Measurements from ENCODE around the gene DMRT1. TPM values are rescaled to one million over a fixed set of nuclear protein-coding genes. Genes with fewer than 3 reads are reported as not detected.

DMRT1 gene
- total RNA-seq, 6 donors from 2014 or later, result not detected

DNA sequence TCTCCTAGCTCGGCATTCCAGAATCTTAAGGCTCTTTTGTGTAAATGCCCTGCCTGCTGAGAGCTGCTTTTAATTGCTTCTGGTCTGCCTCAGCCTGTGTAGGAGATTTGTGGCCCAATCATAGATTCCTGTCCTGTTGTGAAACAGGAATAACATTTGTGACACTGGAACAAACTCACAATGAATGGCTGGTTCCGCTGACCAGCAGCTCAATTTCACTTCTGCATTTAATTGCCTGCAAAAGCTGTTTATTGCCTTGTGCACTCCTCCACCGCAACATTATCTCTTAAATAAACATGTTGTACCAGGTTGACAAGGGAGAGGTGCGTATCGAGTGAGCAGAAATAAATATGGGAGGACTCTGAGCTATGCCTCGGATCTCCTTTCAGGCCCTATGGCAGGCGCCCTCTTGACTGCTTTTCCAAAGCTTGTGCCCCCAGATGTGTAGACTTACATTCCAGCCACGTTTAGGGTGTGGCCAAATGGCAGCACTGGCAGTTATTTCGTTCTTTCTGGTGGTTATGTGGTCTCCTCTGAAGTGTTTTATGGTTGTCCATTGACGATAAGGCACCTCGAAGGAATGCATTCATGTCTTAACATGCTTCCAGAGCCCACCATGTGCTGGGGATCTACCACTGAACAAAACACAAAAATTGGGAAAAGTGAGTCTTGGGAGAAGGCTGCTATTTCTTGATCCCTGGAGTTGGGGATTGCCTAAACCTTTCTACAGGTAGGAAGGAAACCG lies 58.1 kb downstream of the DMRT1 start:
- Histone ChIP-seq H3K27ac (no peak overlapping the region), H3K36me3 (no peaks in the 10 kb centered on the region), H3K27me3 (no peaks in the 10 kb centered on the region), H3K9me3 (no peaks in the 10 kb centered on the region), H3K4me3 (no peak overlapping the region), H3K4me1 (peaks cover 0 to 6% (median 2%) of the 10 kb centered on the region in 4 donors)
- no peak for DNase-seq
- 36 to 37% methylated on average over 12 of the region's 12 CpGs for WGBS, 2 donors
- peak in 1 of 2 donors; percentile 75 for ATAC-seq (ENCODE audit: low FRiP score in 2 of 2)
- TF ChIP-seq, protein P1, sequence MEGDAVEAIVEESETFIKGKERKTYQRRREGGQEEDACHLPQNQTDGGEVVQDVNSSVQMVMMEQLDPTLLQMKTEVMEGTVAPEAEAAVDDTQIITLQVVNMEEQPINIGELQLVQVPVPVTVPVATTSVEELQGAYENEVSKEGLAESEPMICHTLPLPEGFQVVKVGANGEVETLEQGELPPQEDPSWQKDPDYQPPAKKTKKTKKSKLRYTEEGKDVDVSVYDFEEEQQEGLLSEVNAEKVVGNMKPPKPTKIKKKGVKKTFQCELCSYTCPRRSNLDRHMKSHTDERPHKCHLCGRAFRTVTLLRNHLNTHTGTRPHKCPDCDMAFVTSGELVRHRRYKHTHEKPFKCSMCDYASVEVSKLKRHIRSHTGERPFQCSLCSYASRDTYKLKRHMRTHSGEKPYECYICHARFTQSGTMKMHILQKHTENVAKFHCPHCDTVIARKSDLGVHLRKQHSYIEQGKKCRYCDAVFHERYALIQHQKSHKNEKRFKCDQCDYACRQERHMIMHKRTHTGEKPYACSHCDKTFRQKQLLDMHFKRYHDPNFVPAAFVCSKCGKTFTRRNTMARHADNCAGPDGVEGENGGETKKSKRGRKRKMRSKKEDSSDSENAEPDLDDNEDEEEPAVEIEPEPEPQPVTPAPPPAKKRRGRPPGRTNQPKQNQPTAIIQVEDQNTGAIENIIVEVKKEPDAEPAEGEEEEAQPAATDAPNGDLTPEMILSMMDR (IDR thresholded peaks at IDR 0.05), result no peak
- no peak for TF ChIP-seq POLR2A (IDR thresholded peaks at IDR 0.05)
- TF ChIP-seq EP300 (IDR thresholded peaks at IDR 0.05), result no peak
- no peak for TF ChIP-seq POLR2AphosphoS5 (IDR thresholded peaks at IDR 0.05)

DNA sequence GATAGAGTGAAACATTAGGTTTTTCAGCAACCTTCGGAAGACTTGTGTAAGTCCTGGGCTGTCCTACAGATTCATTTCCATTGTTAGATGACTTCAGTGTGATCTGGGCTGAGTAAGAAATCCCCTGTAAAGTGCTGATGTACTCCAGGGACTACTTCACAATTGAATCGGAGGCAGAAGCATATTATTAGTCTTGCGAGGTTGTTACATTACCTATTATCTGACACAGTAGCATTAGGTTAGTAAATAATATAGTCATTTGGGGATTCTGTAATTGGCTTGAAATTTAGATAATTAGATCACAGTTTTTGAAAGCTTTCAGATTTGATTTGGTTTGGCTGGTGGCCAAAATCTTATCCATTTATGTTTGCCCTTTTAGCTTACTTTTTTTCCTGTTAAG lies 62.4 kb downstream of the DMRT1 start:
- H3K36me3 ChIP-seq, result no peaks in the 10 kb centered on the region
- ATAC-seq (ENCODE audit: low FRiP score in 2 of 2) (no peak), DNase-seq (no peak)
- TF ChIP-seq, protein P1 (IDR thresholded peaks at IDR 0.05), result no peak
- no peak for TF ChIP-seq POLR2A (IDR thresholded peaks at IDR 0.05)
- TF ChIP-seq POLR2AphosphoS5 (IDR thresholded peaks at IDR 0.05), result no peak
- H3K27me3 ChIP-seq, result peaks cover 0 to 3% (median 0%) of the 10 kb centered on the region in 4 donors
- no peaks in the 10 kb centered on the region for H3K9me3 ChIP-seq
- H3K4me3 ChIP-seq, result no peak overlapping the region
- H3K4me1 ChIP-seq, result peaks cover 0 to 6% (median 2%) of the 10 kb centered on the region in 4 donors
- WGBS, 2 donors, result 84 to 92% methylated on average over 3 of the region's 3 CpGs
- H3K27ac ChIP-seq, result no peak overlapping the region

DNA sequence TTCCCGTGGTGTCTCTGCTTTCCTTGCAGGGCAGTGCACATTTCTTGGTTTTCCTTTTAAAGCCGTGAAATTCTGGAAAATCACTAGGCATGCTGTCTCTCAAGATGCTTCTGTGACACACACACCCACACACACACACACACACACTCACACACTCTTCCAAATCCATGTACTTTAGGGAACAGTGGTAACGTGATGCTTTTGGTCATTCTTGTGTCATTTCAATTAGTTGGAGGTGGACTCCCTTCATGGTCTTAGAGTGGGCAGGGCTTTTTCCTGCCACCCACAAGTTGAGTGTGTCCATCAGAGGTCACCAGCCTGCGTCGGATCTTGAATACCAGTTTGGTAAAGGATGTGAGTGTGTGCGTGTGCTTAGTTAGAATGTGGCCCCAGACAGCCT lies 64.4 kb downstream of the DMRT1 start:
- TF ChIP-seq EP300 (IDR thresholded peaks at IDR 0.05), result no peak
- no peak for TF ChIP-seq POLR2A (IDR thresholded peaks at IDR 0.05)
- TF ChIP-seq, protein P1 (IDR thresholded peaks at IDR 0.05), result no peak
- no peak for TF ChIP-seq POLR2AphosphoS5 (IDR thresholded peaks at IDR 0.05)
- Histone ChIP-seq H3K27me3 (peaks cover 0 to 6% (median 0%) of the 10 kb centered on the region in 4 donors), H3K4me3 (no peak overlapping the region), H3K36me3 (no peaks in the 10 kb centered on the region), H3K9me3 (no peaks in the 10 kb centered on the region), H3K27ac (no peak overlapping the region), H3K4me1 (no peaks in the 10 kb centered on the region)
- DNase-seq, result no peak
- WGBS, 2 donors, result 37 to 53% methylated on average over 3 to 6 of the region's 6 CpGs
- no peak for ATAC-seq (ENCODE audit: low FRiP score in 2 of 2)

DNA sequence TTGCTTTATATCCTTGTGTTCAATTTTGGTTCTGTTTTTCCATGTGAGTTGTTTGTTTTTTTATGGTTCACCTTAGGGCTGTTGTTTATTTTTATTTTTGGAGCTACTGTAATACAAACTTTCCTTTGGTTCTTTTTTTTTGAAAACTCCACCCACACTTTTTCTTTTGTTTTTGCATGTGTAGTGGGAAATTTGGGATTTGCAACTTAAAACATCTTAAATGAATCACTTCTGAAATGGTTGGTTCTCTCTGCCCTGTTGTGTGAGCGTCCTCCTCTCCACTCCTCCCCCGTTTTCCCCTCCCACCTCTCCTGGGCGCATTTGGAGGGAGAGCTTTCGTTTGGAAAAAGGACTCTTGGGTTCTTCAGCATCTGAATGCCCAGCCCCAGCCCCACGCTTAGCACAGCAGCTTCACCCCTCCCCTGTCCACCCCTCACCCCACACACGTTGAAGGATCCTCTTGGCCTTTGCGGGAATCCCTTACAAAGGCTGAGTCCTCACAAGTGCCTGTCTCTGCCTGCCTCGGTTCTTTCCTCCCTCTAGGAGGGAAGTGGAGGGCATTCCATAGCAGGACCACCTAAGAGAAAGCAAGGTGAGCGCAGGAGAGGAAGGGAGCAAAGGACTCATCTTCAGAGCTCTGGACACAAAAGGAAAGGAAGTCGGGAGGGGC lies 67.2 kb downstream of the DMRT1 start:
- ATAC-seq (ENCODE audit: low FRiP score in 2 of 2) (no peak), DNase-seq (no peak)
- Histone ChIP-seq H3K36me3 (no peaks in the 10 kb centered on the region), H3K4me1 (no peaks in the 10 kb centered on the region), H3K27me3 (peaks cover 0 to 6% (median 0%) of the 10 kb centered on the region in 4 donors), H3K4me3 (no peak overlapping the region), H3K9me3 (no peaks in the 10 kb centered on the region), H3K27ac (no peak overlapping the region)
- TF ChIP-seq, protein P1 (IDR thresholded peaks at IDR 0.05), result no peak
- TF ChIP-seq EP300 (IDR thresholded peaks at IDR 0.05) (no peak), POLR2AphosphoS5 (IDR thresholded peaks at IDR 0.05) (no peak), POLR2A (IDR thresholded peaks at IDR 0.05) (no peak)
- 15 to 17% methylated on average over 10 of the region's 10 CpGs for WGBS, 2 donors

Data from upper lobe of left lung (tissue), 6 donors.